GM12878 (cell line): ENCODE results near the gene TMPRSS13.

Experiments used
- BRCA1 ChIP-seq: IDR thresholded peaks from 2 replicates; pipeline ENCODE4 v1.6.1; 2011; ENCODE audit warnings: low read depth, low read length, improper control_type of control experiment
- CTCF ChIP-seq, 3 experiments: IDR thresholded peaks in 2 of 3; conservative IDR thresholded peaks in 1 of 3; 2 replicates each; pipeline ENCODE4 v1.5.1; 2011; ENCODE audit warnings: low read depth in 3 of 3, low read length in 3 of 3, mild to moderate bottlenecking in 3 of 3, control low read depth in 2 of 3, moderate library complexity in 2 of 3, inconsistent platforms in 1 of 3, mixed read lengths in 1 of 3; ENCODE audit not compliant: control insufficient read depth in 2 of 3, insufficient read depth in 1 of 3; ENCODE audit errors: extremely low read depth in 1 of 3
- CUX1 ChIP-seq: IDR thresholded peaks from 2 replicates; pipeline ENCODE4 v1.6.1; 2012; ENCODE audit warnings: improper control_type of control experiment, low read depth, low read length; ENCODE audit not compliant: insufficient replicate concordance
- DPF2 ChIP-seq: fragments of 450-650 bp; IDR thresholded peaks from 2 replicates; pipeline ENCODE4 v1.6.1; 2017; ENCODE audit warnings: mild to moderate bottlenecking
- LARP7 ChIP-seq: fragments of 450-650 bp; IDR thresholded peaks from 2 replicates; pipeline ENCODE4 v1.6.1; 2017; ENCODE audit warnings: mild to moderate bottlenecking
- SIN3A ChIP-seq: IDR thresholded peaks from 2 replicates; pipeline ENCODE4 v1.6.1; 2012; ENCODE audit warnings: low read depth, low read length, improper control_type of control experiment
- TCF7 ChIP-seq: IDR thresholded peaks from 2 replicates; pipeline ENCODE4 v1.6.1; 2014; ENCODE audit warnings: antibody characterized with exemption, borderline replicate concordance
- ZBTB33 ChIP-seq: fragments of 450-650 bp; IDR thresholded peaks from 2 replicates; pipeline ENCODE4 v1.6.1; 2017; ENCODE audit warnings: mild to moderate bottlenecking

- no peak for TF ChIP-seq DPF2
- no peak for TF ChIP-seq CTCF (IDR thresholded peaks at IDR 0.05 in 2 of 3, conservative IDR thresholded peaks at IDR 0.05 in 1 of 3; ENCODE audit: control insufficient read depth in 2 of 3, extremely low read depth in 1 of 3, insufficient read depth in 1 of 3, low read depth in 3 of 3, low read length in 3 of 3)
- no peak for TF ChIP-seq ZBTB33
- no peak for TF ChIP-seq CUX1
- no peak for TF ChIP-seq SIN3A
- no peak for TF ChIP-seq LARP7
- no peak for TF ChIP-seq TCF7
- no peak for TF ChIP-seq BRCA1
Measured at GRCh38 chr11:117936973-117937372, 7.8 kb upstream of the TMPRSS13 start.
